HUES6 (cell line): ENCODE results near the gene RNF126.
"Not testable (repeated sequence)": the region's sequence is repeated elsewhere in the genome, so short reads cannot be mapped to it uniquely, and the experiment has no call there.

Experiments used
- H3K27ac ChIP-seq: 2 replicates; pipeline ENCODE4 v1.7.0; 2013; ENCODE audit warnings: low read depth, mild to moderate bottlenecking, low read length, inconsistent platforms
- H3K27me3 ChIP-seq: 2 replicates; pipeline ENCODE4 v1.6.1; 2013; ENCODE audit warnings: low read length; ENCODE audit not compliant: control insufficient read depth, insufficient read depth
- H3K36me3 ChIP-seq: 2 replicates; pipeline ENCODE4 v1.6.1; 2013; ENCODE audit warnings: low read length; ENCODE audit not compliant: control insufficient read depth, insufficient read depth
- H3K4me1 ChIP-seq: 2 replicates; pipeline ENCODE4 v1.6.1; 2013; ENCODE audit warnings: low read length; ENCODE audit not compliant: control insufficient read depth, insufficient read depth
- H3K4me3 ChIP-seq: 2 replicates; pipeline ENCODE4 v1.5.1; 2013; ENCODE audit warnings: low read depth, low read length
- H3K9ac ChIP-seq: one replicate; pipeline ENCODE4 v1.6.1; 2013; ENCODE audit warnings: mild to moderate bottlenecking, low read length
- H3K9me3 ChIP-seq: 2 replicates; pipeline ENCODE4 v1.6.1; 2013; ENCODE audit warnings: low read depth, low read length; ENCODE audit not compliant: control insufficient read depth, insufficient read depth

Gene RNF126

DNA sequence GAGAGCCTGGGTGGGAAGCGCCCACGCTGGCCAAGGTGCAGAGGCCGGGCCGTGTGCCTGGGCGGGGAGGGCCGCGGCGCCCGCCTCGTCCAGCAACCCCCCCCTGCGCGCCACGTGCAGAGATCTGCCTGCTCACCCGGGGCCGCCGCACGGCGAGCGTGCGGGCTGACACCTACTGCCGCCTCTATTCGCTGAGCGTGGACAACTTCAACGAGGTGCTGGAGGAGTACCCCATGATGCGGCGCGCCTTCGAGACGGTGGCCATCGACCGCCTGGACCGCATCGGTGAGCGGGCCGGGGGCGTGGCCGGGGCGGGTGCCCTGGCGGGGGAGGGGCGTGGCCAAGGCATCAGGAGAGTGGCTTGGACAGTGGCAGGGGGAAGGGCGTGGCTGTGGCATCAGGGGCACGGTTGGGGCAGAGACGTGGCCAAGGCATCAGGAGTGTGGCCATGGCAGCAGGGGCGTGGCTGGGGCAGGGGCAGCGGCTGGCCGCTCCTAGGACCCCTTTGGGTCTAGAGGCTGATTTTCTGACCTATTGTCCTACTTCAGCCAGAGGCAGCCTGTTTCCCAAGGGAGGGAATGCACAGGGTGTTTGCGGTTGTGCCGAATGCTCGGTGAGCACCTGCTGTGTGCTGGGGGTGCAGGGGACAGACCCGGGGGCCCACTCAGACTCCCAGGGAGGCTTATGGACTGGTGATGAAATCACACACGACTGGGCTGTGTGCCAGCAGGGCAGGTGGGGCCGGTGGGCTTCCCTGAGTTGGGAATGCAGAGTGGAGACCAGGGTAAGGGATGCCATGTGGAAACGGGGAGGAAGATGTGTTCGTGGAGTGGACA, 49.1 kb downstream of the RNF126 start:
- Histone ChIP-seq H3K4me1 (peaks cover 9% of the 10 kb centered on the region; the same call in 1 of the 2 replicates), H3K27ac (no peak overlapping the region), H3K9me3 (no peaks in the 10 kb centered on the region), H3K4me3 (no peak overlapping the region), H3K9ac (no peak overlapping the region), H3K36me3 (peaks cover 34% of the 10 kb centered on the region), H3K27me3 (no peaks in the 10 kb centered on the region)

DNA sequence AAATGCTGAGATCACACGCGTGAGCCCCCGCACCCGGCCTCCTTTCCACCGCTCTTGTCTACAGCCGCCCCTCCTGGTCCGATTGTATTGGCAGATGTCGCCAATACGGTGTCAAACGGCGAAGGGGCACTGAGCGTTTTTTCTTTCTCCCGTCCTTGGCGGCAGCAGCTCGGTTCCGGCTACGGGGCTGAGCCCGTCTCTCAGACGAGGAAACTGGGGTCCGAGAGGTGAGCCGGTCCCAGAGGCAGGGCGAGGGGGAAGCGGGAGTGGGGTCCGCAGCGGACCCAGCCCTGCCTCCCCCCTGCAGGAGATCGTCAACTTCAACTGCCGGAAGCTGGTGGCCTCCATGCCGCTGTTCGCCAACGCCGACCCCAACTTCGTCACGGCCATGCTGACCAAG, 50.1 kb downstream of the RNF126 start:
- H3K27me3 ChIP-seq, result no peaks in the 10 kb centered on the region
- H3K36me3 ChIP-seq, result peaks cover 24% of the 10 kb centered on the region
- peaks cover 9% of the 10 kb centered on the region; the same call in 1 of the 2 replicates for H3K4me1 ChIP-seq
- no peaks in the 10 kb centered on the region for H3K9me3 ChIP-seq
- H3K27ac ChIP-seq, result no peak overlapping the region
- no peak overlapping the region for H3K4me3 ChIP-seq
- H3K9ac ChIP-seq, result no peak overlapping the region

DNA sequence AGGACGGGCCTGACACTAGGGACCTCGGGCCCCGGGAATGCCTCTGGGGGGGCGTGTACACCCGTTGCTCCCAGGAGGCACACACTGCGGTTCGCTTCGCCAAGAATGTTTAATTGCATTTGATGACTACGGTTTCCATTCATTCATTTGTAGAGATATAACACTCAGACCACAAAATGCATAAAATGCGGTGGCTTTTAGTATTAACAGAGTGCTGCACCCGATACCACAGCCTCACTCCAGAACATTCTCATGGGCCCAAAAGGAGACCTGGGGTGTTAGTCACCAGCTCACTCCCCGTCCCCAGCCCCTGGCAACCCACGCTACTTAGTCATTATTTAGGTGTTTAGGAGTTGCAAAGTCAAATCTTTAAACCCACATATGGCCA, 51.5 kb downstream of the RNF126 start:
- H3K4me1 ChIP-seq, result peaks cover 9% of the 10 kb centered on the region; the same call in 1 of the 2 replicates
- H3K27me3 ChIP-seq, result no peaks in the 10 kb centered on the region
- H3K9ac ChIP-seq, result peak overlapping the region; percentile 71
- H3K4me3 ChIP-seq, result no peak overlapping the region
- no peak overlapping the region for H3K27ac ChIP-seq
- no peaks in the 10 kb centered on the region for H3K9me3 ChIP-seq
- peaks cover 16% of the 10 kb centered on the region for H3K36me3 ChIP-seq

DNA sequence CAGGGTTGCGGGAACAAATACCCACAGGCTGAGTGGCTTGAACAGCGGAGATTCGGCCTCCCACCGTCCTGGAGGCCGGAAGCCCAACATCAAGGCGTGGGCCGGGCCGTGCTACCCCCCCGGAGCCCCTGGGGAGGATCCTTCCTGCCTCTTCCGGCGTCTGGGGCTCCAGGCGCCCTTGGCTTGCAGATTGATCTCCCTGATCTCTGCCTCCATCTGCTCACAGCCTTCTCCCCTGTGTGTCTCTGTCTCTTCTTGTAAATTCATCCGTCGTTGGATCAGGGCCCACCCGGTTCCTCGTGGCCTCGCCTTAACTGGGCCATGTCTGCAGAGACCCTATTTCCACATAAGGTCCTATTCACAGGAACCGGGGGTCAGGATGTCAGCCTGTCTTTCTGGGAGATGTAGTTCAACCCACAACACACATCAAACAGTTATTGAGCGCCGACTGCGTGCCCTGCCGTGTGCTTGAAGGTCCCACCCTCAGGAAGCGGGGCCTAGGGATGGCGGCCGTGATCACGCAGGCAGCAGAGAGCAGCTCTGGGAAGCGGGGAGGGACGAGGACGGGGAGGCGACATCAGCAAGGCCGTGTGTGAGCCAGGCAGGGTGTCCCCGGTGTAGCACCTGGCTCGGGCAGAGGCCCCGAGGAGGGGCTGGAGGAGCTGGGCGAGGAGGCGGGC, 52.1 kb downstream of the RNF126 start:
- Histone ChIP-seq H3K4me3 (peak overlapping the region; percentile 30; the same call in 1 of the 2 replicates), H3K36me3 (peaks cover 16% of the 10 kb centered on the region), H3K27me3 (no peaks in the 10 kb centered on the region), H3K4me1 (peaks cover 9% of the 10 kb centered on the region; the same call in 1 of the 2 replicates), H3K9ac (peak overlapping the region; percentile 71), H3K27ac (peak overlapping the region; percentile 11; the same call in 1 of the 2 replicates), H3K9me3 (no peaks in the 10 kb centered on the region)

DNA sequence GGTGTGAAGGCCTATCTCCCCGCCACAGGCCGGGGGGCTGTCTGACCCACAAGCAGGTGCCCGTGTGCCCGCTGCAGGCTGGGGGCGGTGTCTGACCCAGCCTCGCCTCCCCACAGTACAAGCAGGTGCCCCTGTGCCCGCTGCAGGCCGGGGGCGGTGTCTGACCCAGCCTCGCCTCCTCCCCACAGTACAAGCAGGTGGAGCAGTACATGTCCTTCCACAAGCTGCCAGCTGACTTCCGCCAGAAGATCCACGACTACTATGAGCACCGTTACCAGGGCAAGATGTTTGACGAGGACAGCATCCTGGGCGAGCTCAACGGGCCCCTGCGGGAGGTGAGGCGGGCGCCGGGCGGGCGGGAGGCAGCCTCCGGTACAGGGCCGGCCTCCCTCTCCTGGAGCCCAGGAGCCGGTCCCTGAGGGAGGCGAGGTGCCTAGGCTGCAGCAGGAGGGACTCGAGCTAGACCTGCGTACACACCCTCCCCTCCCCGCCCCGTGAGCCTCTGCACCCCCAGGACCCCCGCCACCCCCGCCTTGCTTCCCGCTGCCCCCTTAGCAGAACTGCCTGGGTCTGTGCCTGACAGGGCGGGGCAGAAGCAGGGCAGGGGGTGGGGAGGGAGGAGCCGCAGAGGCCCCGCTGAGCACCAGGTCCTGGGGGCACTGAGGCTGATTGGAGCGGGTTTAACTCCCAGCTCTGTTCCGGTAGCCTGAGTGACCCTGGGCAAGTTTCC, 52.8 kb downstream of the RNF126 start:
- peak overlapping the region; percentile 11; the same call in 1 of the 2 replicates for H3K27ac ChIP-seq
- peak overlapping the region; percentile 30; the same call in 1 of the 2 replicates for H3K4me3 ChIP-seq
- no peaks in the 10 kb centered on the region for H3K9me3 ChIP-seq
- H3K4me1 ChIP-seq, result peaks cover 9% of the 10 kb centered on the region; the same call in 1 of the 2 replicates
- H3K36me3 ChIP-seq, result peaks cover 11% of the 10 kb centered on the region
- peak overlapping the region; percentile 71 for H3K9ac ChIP-seq
- no peaks in the 10 kb centered on the region for H3K27me3 ChIP-seq

DNA sequence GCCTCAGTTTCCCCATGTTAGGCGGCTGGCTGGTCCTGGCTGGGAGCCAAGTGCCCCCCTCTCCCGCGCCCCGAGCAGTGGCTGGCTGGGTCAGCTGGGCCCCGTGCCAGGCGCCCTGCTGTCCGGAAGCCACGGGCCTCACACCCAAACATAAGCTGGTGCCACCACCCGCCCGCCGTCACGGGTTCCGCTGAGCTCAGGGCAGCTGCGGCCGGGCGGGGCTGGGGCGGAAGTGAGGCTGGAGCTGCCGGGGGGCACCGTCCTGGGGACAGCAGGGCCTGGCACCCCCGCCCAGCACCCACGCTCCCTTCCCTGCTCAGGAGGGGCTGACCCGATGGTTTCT, 54.0 kb downstream of the RNF126 start:
- no peaks in the 10 kb centered on the region for H3K27me3 ChIP-seq
- peaks cover 9% of the 10 kb centered on the region; the same call in 1 of the 2 replicates for H3K4me1 ChIP-seq
- no peak overlapping the region for H3K27ac ChIP-seq
- H3K9me3 ChIP-seq, result 0 out of 2 replicates have a peak, but pooled peaks cover 2% of the 10 kb centered on the region
- H3K36me3 ChIP-seq, result peaks cover under 1% of the 10 kb centered on the region; the same call in 1 of the 2 replicates
- no peak overlapping the region for H3K4me3 ChIP-seq
- no peak overlapping the region for H3K9ac ChIP-seq

DNA sequence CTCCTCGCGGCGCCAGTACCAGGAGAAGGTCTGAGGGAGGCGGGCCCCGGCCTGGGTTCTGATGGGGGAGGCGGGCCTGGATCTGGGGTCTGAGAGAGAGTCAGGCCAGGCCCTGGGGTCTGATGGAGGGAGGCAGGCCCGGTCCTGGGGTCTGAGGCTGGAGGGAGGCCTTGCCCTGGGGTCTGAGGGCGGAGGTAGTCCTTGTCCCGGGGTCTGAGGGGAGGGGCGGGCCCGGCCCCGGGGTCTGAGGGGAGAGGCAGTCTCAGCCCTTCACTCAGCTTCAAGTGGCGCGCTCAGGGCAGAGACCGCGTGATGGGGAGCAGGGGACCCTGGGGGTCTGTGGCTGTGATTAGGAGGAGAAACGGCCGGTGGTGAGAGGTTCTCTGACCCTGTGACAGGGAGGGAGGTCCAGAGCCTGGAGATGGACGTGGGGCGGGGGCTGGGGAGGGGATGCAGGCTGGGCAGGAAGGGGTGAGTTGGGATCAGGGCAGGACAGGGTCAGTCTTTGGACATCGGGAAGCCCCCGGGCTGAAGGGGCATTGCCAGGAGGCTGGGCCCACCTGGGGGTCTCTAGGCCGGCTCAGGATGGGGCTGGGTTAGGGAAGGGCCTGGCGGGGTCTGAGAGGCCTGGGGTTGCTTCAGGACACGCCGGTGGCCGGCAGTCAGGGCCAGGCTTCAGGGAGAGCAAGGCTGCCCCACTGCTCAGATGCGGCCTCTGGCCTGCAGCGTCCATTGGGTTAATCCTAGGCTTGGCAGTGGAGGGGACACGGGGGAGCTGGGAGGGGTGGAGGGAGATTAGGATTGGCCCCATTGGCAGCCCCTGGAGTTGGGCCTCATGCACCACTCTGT, 54.6 kb downstream of the RNF126 start:
- H3K4me1 ChIP-seq, result peaks cover 9% of the 10 kb centered on the region; the same call in 1 of the 2 replicates
- no peak overlapping the region for H3K4me3 ChIP-seq
- H3K9ac ChIP-seq, result no peak overlapping the region

DNA sequence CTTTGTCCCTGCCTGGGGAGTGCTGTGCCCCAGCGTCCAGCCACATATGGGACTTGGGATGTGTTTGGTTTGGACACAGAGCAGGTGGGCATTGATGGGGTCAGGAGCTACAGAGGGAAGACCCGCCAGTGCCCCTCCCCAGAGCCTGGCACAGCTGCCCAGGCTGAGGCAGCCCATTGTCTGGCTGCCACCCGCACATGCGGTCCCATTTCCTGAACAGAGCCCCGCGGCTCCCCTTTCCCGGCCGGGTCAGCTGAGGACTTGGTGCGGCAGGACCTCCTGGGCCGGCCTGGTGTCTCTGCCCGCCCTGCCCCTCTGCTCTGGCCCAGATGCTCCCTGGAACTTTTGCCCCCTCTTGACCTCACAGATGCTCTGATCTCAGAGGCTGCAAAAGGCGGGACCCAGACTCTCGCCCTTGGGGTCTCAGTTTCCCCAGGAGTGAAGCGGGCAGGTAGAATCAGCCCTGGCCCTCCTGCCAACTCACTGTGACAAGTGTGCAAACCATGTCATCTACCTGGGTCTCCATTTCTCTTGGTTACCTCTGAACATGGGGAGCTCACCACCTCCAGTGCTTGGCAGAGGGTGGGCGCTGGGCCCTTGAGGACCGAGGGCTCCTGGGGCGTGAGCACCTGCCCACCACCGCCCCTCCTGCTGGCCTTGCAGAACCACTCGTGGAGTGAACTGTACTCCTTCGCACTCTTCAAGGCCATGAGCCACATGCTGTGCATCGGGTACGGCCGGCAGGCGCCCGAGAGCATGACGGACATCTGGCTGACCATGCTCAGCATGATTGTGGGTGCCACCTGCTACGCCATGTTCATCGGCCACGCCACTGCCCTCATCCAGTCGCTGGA, 55.5 kb downstream of the RNF126 start:
- Histone ChIP-seq H3K27me3 (no peaks in the 10 kb centered on the region), H3K27ac (no peak overlapping the region), H3K4me3 (no peak overlapping the region), H3K4me1 (peaks cover 9% of the 10 kb centered on the region; the same call in 1 of the 2 replicates), H3K9ac (no peak overlapping the region), H3K36me3 (no peaks in the 10 kb centered on the region), H3K9me3 (0 out of 2 replicates have a peak, but pooled peaks cover 4% of the 10 kb centered on the region)

More for the DNA sequence above, 54.6 kb downstream of the RNF126 start:
- 0 out of 2 replicates have a peak, but pooled peaks cover 4% of the 10 kb centered on the region for H3K9me3 ChIP-seq
- no peak overlapping the region for H3K27ac ChIP-seq
- H3K36me3 ChIP-seq, result no peaks in the 10 kb centered on the region
- H3K27me3 ChIP-seq, result no peaks in the 10 kb centered on the region

DNA sequence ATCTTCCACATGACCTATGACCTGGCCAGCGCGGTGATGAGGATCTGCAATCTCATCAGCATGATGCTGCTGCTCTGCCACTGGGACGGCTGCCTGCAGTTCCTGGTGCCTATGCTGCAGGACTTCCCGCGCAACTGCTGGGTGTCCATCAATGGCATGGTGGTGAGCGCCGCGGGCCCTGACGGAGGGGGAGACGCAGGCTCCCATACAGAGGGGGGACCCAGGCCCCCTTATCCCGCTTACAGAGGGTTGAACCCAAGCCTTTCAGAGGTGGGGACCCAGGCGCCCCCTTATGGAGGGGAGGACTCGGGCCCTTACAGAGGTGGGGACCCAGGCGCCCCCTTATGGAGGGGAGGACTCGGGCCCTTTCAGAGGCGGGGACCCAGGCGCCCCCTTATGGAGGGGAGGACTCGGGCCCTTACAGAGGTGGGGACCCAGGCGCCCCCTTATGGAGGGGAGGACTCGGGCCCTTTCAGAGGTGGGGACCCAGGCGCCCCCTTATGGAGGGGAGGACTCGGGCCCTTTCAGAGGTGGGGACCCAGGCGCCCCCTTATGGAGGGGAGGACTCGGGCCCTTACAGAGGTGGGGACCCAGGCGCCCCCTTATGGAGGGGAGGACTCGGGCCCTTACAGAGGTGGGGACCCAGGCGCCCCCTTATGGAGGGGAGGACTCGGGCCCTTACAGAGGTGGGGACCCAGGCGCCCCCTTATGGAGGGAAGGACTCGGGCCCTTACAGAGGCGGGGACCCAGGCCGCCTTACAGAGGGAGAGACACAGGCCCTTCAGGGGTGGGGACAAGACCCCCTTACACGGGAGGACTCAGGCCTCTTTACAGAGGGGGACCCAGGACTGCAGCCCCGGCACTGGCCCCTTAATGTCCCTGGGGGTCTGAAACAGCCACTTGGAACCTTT, 57.7 kb downstream of the RNF126 start:
- peaks cover 11% of the 10 kb centered on the region for H3K9me3 ChIP-seq
- H3K36me3 ChIP-seq, H3K27me3 ChIP-seq, H3K4me1 ChIP-seq, H3K27ac ChIP-seq, H3K9ac ChIP-seq, H3K4me3 ChIP-seq: not testable (repeated sequence)
